Left hindlimb (tissue), 1 donor: ENCODE results near the gene WDSUB1.

Experiments used
- DNase-seq: peaks from one replicate; pipeline ENCODE4 v3.0.0-alpha.2; 2018

Gene WDSUB1

GRCh38 chr2:159285929-159286708 is at the start of gene WDSUB1:
Gene WDSUB1, minus strand, starts transcription at chr2:159286703. Its CDS starts 3,634 bp downstream, at chr2:159283069.
- peak; percentile 66 for DNase-seq

GRCh38 chr2:159326569-159327255 is 40.2 kb upstream of the WDSUB1 start:
- DNase-seq, result no peak

- DNase-seq, result no peak
These were observed 35.9 kb upstream of the WDSUB1 start for GRCh38 chr2:159322419-159322818.

- DNase-seq, result no peak
These were observed 31.0 kb upstream of the WDSUB1 start for GRCh38 chr2:159317392-159318088.

GRCh38 chr2:159307942-159308341 is 21.4 kb upstream of the WDSUB1 start:
- no peak for DNase-seq

- DNase-seq, result no peak
These were observed 14.1 kb upstream of the WDSUB1 start for GRCh38 chr2:159300586-159300985.

- DNase-seq, result no peak
These were observed 12.5 kb upstream of the WDSUB1 start for GRCh38 chr2:159298967-159299366.

- DNase-seq, result no peak
These were observed 10.7 kb upstream of the WDSUB1 start for GRCh38 chr2:159297042-159297707.

- DNase-seq, result no peak
These were observed 5.7 kb upstream of the WDSUB1 start for GRCh38 chr2:159292157-159292556.

GRCh38 chr2:159290289-159290907 is 3.9 kb upstream of the WDSUB1 start:
- DNase-seq, result no peak

- DNase-seq, result no peak
These were observed 1.2 kb upstream of the WDSUB1 start for GRCh38 chr2:159287733-159288132.

GRCh38 chr2:159286709-159287441 is 372 bp upstream of the WDSUB1 start:
- DNase-seq, result peak; percentile 97

GRCh38 chr2:159285433-159285832 is 1.1 kb downstream of the WDSUB1 start:
- no peak for DNase-seq

- no peak for DNase-seq
These were observed 3.0 kb downstream of the WDSUB1 start for GRCh38 chr2:159283529-159283928.

GRCh38 chr2:159281002-159281401 is 5.5 kb downstream of the WDSUB1 start:
- no peak for DNase-seq

- DNase-seq, result no peak
These were observed 6.8 kb downstream of the WDSUB1 start for GRCh38 chr2:159279700-159280099.

GRCh38 chr2:159275111-159275510 is 11.4 kb downstream of the WDSUB1 start:
- no peak for DNase-seq

- no peak for DNase-seq
These were observed 14.3 kb downstream of the WDSUB1 start for GRCh38 chr2:159272156-159272555.

GRCh38 chr2:159270744-159271379 is 15.6 kb downstream of the WDSUB1 start:
- no peak for DNase-seq

- no peak for DNase-seq
These were observed 18.6 kb downstream of the WDSUB1 start for GRCh38 chr2:159267921-159268320.

GRCh38 chr2:159266554-159266953 is 19.9 kb downstream of the WDSUB1 start:
- no peak for DNase-seq
